HEK293 (cell line): ENCODE measurements around the gene SYNGAP1.

ENCODE experiments used
- CTCF ChIP-seq: fragments of 450-650 bp; formaldehyde crosslinking; IDR thresholded peaks from 2 replicates; pipeline ENCODE4 v1.5.1; 2016; ENCODE audit warnings: missing biosample characterization, missing genetic modification characterization
- SP2 ChIP-seq: fragments of 450-650 bp; formaldehyde crosslinking; IDR thresholded peaks from 2 replicates; pipeline ENCODE4 v1.5.1; 2016; ENCODE audit warnings: missing biosample characterization, missing genetic modification characterization
- ZNF585B ChIP-seq: fragments of 450-650 bp; formaldehyde crosslinking; IDR thresholded peaks from 2 replicates; pipeline ENCODE4 v1.5.1; 2016; ENCODE audit warnings: missing biosample characterization, missing genetic modification characterization

GRCh38 chr6:33380272-33380981 is 39.4 kb upstream of the SYNGAP1 start:
- no peak for TF ChIP-seq CTCF (tag by site-specific recombination)
- no peak for TF ChIP-seq ZNF585B (tag by site-specific recombination)
- TF ChIP-seq SP2 (tag by site-specific recombination): no peak
